Liver (tissue), 3 donors: ENCODE measurements around the gene SLC6A17.

Source experiments
- ATF3 ChIP-seq: IDR thresholded peaks from 2 replicates; pipeline ENCODE4 v1.6.1; 2016; ENCODE audit warnings: antibody characterized with exemption
- CTCF ChIP-seq: fragments of 150-350 bp; IDR thresholded peaks from 2 replicates; pipeline ENCODE4 v1.5.1; 2017; ENCODE audit warnings: improper control_type of control experiment, low read depth, low read length; ENCODE audit not compliant: missing input control
- EGR1 ChIP-seq, 2 donors: IDR thresholded peaks; 2 replicates each; pipeline ENCODE4 v1.6.1; 2016 to 2018; ENCODE audit warnings: antibody characterized with exemption in 2 of 2, low read depth in 2 of 2
- FOXA1 ChIP-seq: IDR thresholded peaks from 2 replicates; pipeline ENCODE4 v1.6.1; 2016; ENCODE audit warnings: antibody characterized with exemption
- JUND ChIP-seq, 2 donors: IDR thresholded peaks; 2 replicates each; pipeline ENCODE4 v1.6.1; 2016; ENCODE audit warnings: antibody characterized with exemption in 2 of 2
- MAX ChIP-seq: IDR thresholded peaks from 2 replicates; pipeline ENCODE4 v1.6.1; 2016; ENCODE audit warnings: antibody characterized with exemption
- REST ChIP-seq: IDR thresholded peaks from 2 replicates; pipeline ENCODE4 v1.6.1; 2016; ENCODE audit warnings: antibody characterized with exemption, mild to moderate bottlenecking
- SP1 ChIP-seq: IDR thresholded peaks from 2 replicates; pipeline ENCODE4 v1.6.1; 2018; ENCODE audit warnings: antibody characterized with exemption, mild to moderate bottlenecking
- TAF1 ChIP-seq: conservative IDR thresholded peaks from 2 replicates; pipeline ENCODE4 v1.6.1; 2016; ENCODE audit warnings: antibody characterized with exemption, mild to moderate bottlenecking
- YY1 ChIP-seq: IDR thresholded peaks from 2 replicates; pipeline ENCODE4 v1.6.1; 2016; ENCODE audit warnings: antibody characterized with exemption, mild to moderate bottlenecking
- donor health status: healthy.
- donor health status: healthy.

GRCh38 chr1:110250008-110250407 is 99.7 kb downstream of the SLC6A17 start:
- TF ChIP-seq CTCF (no peak), MAX (no peak), REST (no peak), TAF1 (no peak), SP1 (no peak), JUND (IDR thresholded peaks at IDR 0.05) (no peak), ATF3 (no peak), EGR1 (IDR thresholded peaks at IDR 0.05; ENCODE audit: low read depth in 2 of 2) (no peak), FOXA1 (no peak), YY1 (no peak)
